Activated CD8-positive, alpha-beta T cell treated with anti-CD3 and anti-CD28 coated beads, Interleukin-2, amount 10 ng/mL, durations not matched to agents 7 days and 5 days (primary cell): ENCODE measurements around the gene MANBA. TPM values are rescaled to one million over a fixed set of nuclear protein-coding genes. Genes with fewer than 3 reads are reported as not detected.
"Not testable (repeated sequence)": the region's sequence is repeated elsewhere in the genome, so short reads cannot be mapped to it uniquely, and the experiment has no call there.

Experiments
- ATAC-seq: fragments of 150-1000 bp; cut with Tn5 transposase; one replicate; pipeline ENCODE4 v1.10.0; 2021; ENCODE audit warnings: moderate library complexity
- CTCF ChIA-PET: fragments of 350-600 bp; sonication (Branson Sonifier 250); formaldehyde crosslinking; loops from one replicate; lab custom pipeline; 2021; ENCODE audit warnings: antibody characterized with exemption; lab: Charles Lee
- POLR2A ChIA-PET: fragments of 350-600 bp; sonication (Branson Sonifier 250); formaldehyde crosslinking; loops from one replicate; lab custom pipeline; 2021; ENCODE audit warnings: antibody characterized with exemption; lab: Charles Lee
- DNase-seq: peaks from one replicate; pipeline ENCODE4 v3.0.0-alpha.2; 2020
- H3K27ac Mint-ChIP-seq: one replicate; pipeline ENCODE4 v1.8.0; 2021; ENCODE audit warnings: mild to moderate bottlenecking, mixed read lengths
- H3K27me3 Mint-ChIP-seq: one replicate; pipeline ENCODE4 v1.8.0; 2021; ENCODE audit warnings: low read depth, mixed read lengths
- H3K36me3 Mint-ChIP-seq: one replicate; pipeline ENCODE4 v1.8.0; 2021; ENCODE audit warnings: low read depth, mixed read lengths
- H3K4me1 Mint-ChIP-seq: one replicate; pipeline ENCODE4 v1.8.0; 2021; ENCODE audit warnings: low read depth, mixed read lengths
- H3K4me3 Mint-ChIP-seq: one replicate; pipeline ENCODE4 v1.8.0; 2021; ENCODE audit warnings: mild to moderate bottlenecking, mixed read lengths
- H3K9me3 Mint-ChIP-seq: one replicate; pipeline ENCODE4 v1.8.0; 2022; ENCODE audit warnings: mixed read lengths; ENCODE audit not compliant: insufficient read depth
- total RNA-seq, 2 experiments: library from RNA; stranded (reverse); gene quantifications; one replicate each; pipeline ENCODE4 v1.2.3, GENCODE V29; 2021

Gene MANBA
- total RNA-seq, 2 experiments from 2014 or later = 15.1 to 16.6 TPM

DNA sequence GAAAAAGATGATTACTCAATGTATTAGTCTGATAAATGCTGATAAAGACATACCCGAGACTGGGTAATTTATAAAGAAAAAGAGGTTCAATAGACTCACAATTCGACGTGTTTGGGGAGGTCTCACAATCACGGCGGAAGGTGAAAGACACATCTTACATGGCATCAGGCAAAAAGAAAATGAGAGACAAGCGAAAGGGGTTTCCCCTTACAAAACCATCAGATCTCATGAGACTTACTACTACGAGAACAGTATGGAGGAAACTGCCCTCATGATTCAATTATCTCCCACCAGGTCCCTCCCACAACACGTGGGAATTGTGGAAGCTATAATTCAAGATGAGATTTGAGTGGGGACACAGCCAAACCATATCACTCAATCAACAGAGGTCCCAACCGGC lies 141.7 kb downstream of the MANBA start:
- DNase-seq, H3K9me3 Mint-ChIP-seq, H3K27me3 Mint-ChIP-seq, H3K27ac Mint-ChIP-seq, ATAC-seq, POLR2A ChIA-PET: not testable (repeated sequence)
- Mint-ChIP-seq H3K36me3 (peaks cover 42% of the 10 kb centered on the region), H3K4me1 (peaks cover 67% of the 10 kb centered on the region), H3K4me3 (peak overlapping the region; percentile 5)
- CTCF ChIA-PET = interaction anchor here (1.4 to 2.6 kb wide), 2 partner anchors 12 to 170 kb away, joined by 3 to 22 read pairs; no protein-coding TSS in a partner anchor

DNA sequence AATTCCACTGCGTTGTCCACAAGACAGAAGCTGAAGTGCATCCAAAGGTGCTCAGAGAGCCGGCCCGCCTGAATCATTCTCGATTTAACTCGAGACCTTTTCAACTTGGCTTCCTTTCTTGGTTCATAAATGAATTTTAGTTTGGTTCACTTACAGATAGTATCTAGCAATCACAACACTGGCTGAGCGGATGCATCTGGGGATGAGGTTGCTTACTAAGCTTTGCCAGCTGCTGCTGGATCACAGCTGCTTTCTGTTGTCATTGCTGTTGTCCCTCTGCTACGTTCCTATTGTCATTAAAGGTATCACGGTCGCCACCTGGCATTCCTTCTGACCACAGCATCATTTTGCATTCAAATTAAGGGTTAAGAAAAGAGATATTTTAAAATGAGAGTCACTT lies 144.1 kb downstream of the MANBA start:
- ATAC-seq (no peak), DNase-seq (no peak)
- peaks cover 65% of the 10 kb centered on the region for H3K36me3 Mint-ChIP-seq
- peak overlapping the region; percentile 60 for H3K27ac Mint-ChIP-seq
- CTCF ChIA-PET = interaction anchor here (0.8 to 1.2 kb wide), 2 partner anchors 8 to 38 kb away, joined by 3 read pairs; no protein-coding TSS in a partner anchor
- POLR2A ChIA-PET = interaction anchor here (0.7 kb wide), 1 partner anchor 211 kb away, joined by 3 read pairs; no protein-coding TSS in a partner anchor
- no peaks in the 10 kb centered on the region for H3K27me3 Mint-ChIP-seq
- H3K4me1 Mint-ChIP-seq = peaks cover 80% of the 10 kb centered on the region
- no peak overlapping the region for H3K4me3 Mint-ChIP-seq
- H3K9me3 Mint-ChIP-seq = no peaks in the 10 kb centered on the region

DNA sequence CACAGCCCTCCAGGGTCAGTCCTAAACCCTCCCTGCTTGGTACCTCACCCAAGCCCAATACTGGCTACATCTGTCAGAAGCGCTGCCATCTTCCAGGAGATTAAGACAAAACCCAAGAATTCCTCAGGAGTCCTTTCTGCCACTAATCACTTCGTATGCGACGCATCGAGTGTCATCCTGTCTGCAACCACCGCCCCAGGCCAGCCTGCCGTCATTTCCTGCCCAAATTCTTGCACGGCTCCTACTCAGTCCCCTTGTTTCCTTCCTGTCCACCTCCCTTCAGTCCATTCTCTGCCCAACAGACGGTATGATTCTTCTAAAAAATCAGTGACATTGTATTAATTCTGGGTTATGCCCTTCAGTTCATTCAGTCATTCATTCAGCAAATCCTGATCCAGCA lies 146.0 kb downstream of the MANBA start:
- ChIA-PET POLR2A (no interaction called here), CTCF (interaction anchor here (1.0 to 1.6 kb wide), 2 partner anchors 9 to 213 kb away, joined by 3 to 4 read pairs; partner anchors contain the start of gene UBE2D3)
- Mint-ChIP-seq H3K27me3 (no peaks in the 10 kb centered on the region), H3K36me3 (peaks cover 83% of the 10 kb centered on the region), H3K4me1 (peaks cover 84% of the 10 kb centered on the region), H3K9me3 (no peaks in the 10 kb centered on the region), H3K27ac (peak overlapping the region; percentile 94), H3K4me3 (peak overlapping the region; percentile 85)
- ATAC-seq (peak; percentile 42), DNase-seq (peak; percentile 78)

DNA sequence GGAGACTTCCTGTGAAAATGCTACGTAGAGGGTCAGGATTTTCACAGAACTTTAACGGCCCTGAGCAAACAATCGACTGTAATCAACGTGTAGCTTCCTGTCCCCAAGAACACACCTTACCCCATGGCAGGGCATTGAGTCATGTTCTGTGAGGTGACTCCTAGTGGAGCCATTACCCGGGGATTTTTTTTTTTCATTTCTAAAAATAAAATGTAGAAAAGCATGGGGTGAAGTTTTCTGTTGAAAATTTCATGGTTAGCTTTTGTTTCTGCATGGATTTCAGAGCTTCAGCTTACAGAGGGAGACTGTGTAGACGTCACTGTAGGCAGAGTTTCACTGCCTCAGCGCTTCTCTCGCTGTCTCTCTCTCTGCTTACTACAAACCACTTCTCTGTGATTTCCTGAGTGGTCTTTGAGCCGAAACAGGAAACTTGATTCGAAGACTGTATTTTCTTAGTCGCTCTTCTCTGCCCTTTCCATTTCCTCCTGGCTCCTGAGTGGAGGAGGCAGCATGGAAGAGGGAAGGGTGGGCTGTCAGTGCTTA lies 147.9 kb downstream of the MANBA start:
- peaks cover 87% of the 10 kb centered on the region for H3K4me1 Mint-ChIP-seq
- H3K27me3 Mint-ChIP-seq = no peaks in the 10 kb centered on the region
- CTCF ChIA-PET = interaction anchor here (0.6 to 2.6 kb wide), 18 partner anchors 10 to 487 kb away, joined by 3 to 15 read pairs (median 5); partner anchors contain the start of genes BDH2 and NFKB1
- H3K27ac Mint-ChIP-seq = peak overlapping the region; percentile 94
- ATAC-seq (peak; percentile 82), DNase-seq (peak; percentile 74)
- H3K9me3 Mint-ChIP-seq = no peaks in the 10 kb centered on the region
- POLR2A ChIA-PET = interaction anchor here (0.6 to 2.1 kb wide), 11 partner anchors 13 to 525 kb away, joined by 3 to 13 read pairs (median 4); partner anchors contain the start of genes NFKB1 and SLC39A8
- peak overlapping the region; percentile 85 for H3K4me3 Mint-ChIP-seq
- H3K36me3 Mint-ChIP-seq = peaks cover 92% of the 10 kb centered on the region

DNA sequence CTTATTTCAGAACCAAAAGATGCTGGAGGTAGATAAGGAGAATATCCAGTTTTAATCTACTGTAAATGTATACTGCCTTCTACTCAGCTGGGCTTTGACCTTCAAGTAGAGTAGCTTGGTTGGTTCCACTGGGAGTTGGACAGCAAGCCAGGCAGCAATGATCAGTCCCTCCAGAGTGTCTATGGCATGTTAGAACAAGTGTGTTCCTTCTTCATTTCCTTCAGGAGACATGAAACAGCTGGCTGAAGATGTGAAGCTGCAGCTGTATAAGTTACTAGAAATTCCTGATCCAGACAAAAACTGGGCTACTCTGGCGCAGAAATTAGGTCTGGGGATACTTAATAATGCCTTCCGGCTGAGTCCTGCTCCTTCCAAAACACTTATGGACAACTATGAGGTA lies 148.6 kb downstream of the MANBA start:
- ChIA-PET CTCF (interaction anchor here (0.9 to 5.7 kb wide), 15 partner anchors 9 to 397 kb away, joined by 3 to 39 read pairs (median 6); partner anchors contain the start of gene NFKB1), POLR2A (interaction anchor here (0.6 to 2.1 kb wide), 8 partner anchors 13 to 526 kb away, joined by 3 to 13 read pairs (median 5); partner anchors contain the start of gene NFKB1)
- Mint-ChIP-seq H3K27me3 (no peaks in the 10 kb centered on the region), H3K9me3 (no peaks in the 10 kb centered on the region), H3K4me1 (peaks cover 92% of the 10 kb centered on the region), H3K27ac (peak overlapping the region; percentile 94), H3K36me3 (peaks cover 95% of the 10 kb centered on the region), H3K4me3 (peak overlapping the region; percentile 85)
- ATAC-seq (no peak), DNase-seq (no peak)

DNA sequence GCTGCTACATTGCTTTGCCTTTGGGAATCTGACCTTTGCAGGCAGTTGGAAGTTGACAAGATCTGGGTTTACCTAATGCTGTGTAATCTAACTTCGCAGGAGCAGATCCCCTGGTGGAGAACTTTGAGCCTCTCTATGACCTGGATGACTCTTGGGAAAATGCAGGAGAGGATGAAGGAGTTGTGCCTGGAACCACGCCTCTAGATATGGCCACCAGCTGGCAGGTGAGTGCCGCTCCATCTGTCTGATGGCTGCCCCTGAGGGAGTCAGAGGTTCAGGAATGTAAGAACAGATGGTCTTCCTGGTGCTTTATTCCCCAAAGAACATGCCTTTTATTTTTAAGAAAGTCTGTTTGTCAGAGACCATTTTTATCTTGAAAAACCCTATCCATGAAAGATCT lies 150.3 kb downstream of the MANBA start:
- no peak for ATAC-seq
- ChIA-PET POLR2A (interaction anchor here (1.4 kb wide), 1 partner anchor 110 kb away, joined by 4 read pairs; the partner anchor contains the start of gene NFKB1), CTCF (interaction anchor here (1.0 to 5.7 kb wide), 10 partner anchors 10 to 162 kb away, joined by 3 to 39 read pairs (median 6); no protein-coding TSS in a partner anchor)
- Mint-ChIP-seq H3K27me3 (no peaks in the 10 kb centered on the region), H3K4me3 (peak overlapping the region; percentile 16), H3K9me3 (no peaks in the 10 kb centered on the region), H3K36me3 (peaks cover 94% of the 10 kb centered on the region), H3K27ac (peak overlapping the region; percentile 73), H3K4me1 (peaks cover 91% of the 10 kb centered on the region)
- no peak for DNase-seq

DNA sequence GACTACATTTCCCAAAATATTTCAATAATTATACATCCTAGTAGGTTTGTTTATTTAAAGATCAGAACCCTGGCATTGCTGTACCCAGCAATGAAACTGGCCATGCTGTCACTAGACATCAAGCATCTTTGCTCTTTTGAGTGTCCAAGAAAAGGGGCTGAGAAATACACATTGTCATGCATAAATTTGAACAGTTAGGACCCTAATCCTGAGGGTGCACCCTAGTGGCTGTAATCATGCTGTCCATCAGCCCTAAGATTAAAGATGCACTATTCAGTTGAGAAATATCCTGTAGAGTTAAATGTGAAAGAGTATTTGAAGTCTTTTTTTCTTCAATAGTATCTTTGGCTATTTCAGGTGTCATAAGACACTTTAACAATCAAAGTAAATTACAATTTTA lies 150.8 kb downstream of the MANBA start:
- Mint-ChIP-seq H3K27me3 (no peaks in the 10 kb centered on the region), H3K9me3 (peaks cover 3% of the 10 kb centered on the region), H3K36me3 (peaks cover 94% of the 10 kb centered on the region), H3K27ac (peak overlapping the region; percentile 63), H3K4me1 (peaks cover 92% of the 10 kb centered on the region), H3K4me3 (peak overlapping the region; percentile 13)
- ChIA-PET POLR2A (no interaction called here), CTCF (interaction anchor here (0.9 to 5.7 kb wide), 11 partner anchors 11 to 156 kb away, joined by 3 to 39 read pairs (median 4); no protein-coding TSS in a partner anchor)
- no peak for DNase-seq
- no peak for ATAC-seq

DNA sequence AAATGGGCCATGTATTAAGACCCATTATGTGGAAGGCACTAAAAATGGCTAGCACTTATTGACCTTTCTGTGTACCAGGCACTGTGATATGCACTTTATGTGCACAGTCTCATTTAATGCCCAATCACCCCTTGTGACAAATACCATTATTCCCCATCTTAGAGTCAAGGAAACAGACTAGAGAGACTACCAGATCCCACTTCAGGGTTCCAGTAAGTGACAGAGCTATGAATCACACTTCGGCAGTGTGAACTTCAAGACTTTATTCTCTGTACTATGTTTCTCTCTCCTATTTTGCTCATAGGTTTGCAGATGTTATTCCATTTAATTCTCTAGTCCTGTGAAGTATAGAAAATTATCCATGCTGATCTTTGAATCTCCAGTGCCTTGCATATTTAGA lies 152.6 kb downstream of the MANBA start:
- POLR2A ChIA-PET = no interaction called here
- Mint-ChIP-seq H3K9me3 (peaks cover 9% of the 10 kb centered on the region), H3K36me3 (peaks cover 94% of the 10 kb centered on the region), H3K27ac (peak overlapping the region; percentile 13), H3K27me3 (no peaks in the 10 kb centered on the region), H3K4me3 (no peak overlapping the region), H3K4me1 (peaks cover 89% of the 10 kb centered on the region)
- DNase-seq (no peak), ATAC-seq (no peak)
- CTCF ChIA-PET = interaction anchor here (5.7 kb wide), 1 partner anchor 10 kb away, joined by 39 read pairs; no protein-coding TSS in a partner anchor

DNA sequence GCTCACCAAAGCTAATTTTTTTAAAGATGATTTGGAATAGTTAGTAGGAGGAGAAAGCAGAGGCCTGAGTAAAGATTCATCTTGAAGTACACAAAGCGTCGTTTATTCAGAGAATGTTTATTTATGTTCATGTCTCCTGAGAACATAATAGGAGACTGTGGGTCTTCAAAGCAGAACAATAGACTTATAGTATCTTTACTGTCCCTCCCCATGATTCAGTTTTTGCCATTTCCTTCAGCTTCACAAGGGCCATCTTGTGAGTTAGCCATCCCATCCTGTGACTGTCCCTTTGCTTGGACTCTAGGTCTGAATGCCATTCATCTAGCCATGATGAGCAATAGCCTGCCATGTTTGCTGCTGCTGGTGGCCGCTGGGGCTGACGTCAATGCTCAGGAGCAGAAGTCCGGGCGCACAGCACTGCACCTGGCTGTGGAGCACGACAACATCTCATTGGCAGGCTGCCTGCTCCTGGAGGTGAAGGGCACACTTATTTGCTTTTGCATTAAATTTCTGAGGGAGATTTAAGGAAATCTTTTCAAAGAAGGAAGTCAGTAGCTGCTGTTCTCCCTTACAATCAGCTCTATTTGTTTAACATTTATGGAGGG lies 153.8 kb downstream of the MANBA start:
- ATAC-seq = no peak
- no peaks in the 10 kb centered on the region for H3K27me3 Mint-ChIP-seq
- CTCF ChIA-PET = interaction anchor here (1.4 to 5.7 kb wide), 3 partner anchors 9 to 158 kb away, joined by 3 to 39 read pairs (median 5); no protein-coding TSS in a partner anchor
- no peak overlapping the region for H3K4me3 Mint-ChIP-seq
- peak overlapping the region; percentile 61 for H3K27ac Mint-ChIP-seq
- POLR2A ChIA-PET = interaction anchor here (0.9 to 1.2 kb wide), 2 partner anchors 14 to 20 kb away, joined by 3 to 4 read pairs; no protein-coding TSS in a partner anchor
- H3K9me3 Mint-ChIP-seq = peaks cover 12% of the 10 kb centered on the region
- peaks cover 81% of the 10 kb centered on the region for H3K4me1 Mint-ChIP-seq
- H3K36me3 Mint-ChIP-seq = peaks cover 89% of the 10 kb centered on the region
- no peak for DNase-seq

DNA sequence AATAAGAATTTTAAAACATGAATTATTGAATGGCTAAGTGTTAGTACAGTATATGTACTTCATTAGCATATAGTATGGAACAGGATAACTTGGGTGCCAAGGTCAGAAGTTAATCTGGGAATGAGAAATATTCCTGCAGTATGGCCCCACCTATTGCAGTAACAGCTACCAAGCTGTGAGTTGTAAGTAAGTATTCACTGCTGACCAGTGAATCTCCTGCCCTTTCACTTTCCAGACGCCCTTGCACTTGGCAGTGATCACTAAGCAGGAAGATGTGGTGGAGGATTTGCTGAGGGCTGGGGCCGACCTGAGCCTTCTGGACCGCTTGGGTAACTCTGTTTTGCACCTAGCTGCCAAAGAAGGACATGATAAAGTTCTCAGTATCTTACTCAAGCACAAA lies 154.5 kb downstream of the MANBA start:
- Mint-ChIP-seq H3K9me3 (peaks cover 12% of the 10 kb centered on the region), H3K36me3 (peaks cover 89% of the 10 kb centered on the region), H3K27me3 (no peaks in the 10 kb centered on the region), H3K27ac (peak overlapping the region; percentile 25), H3K4me3 (no peak overlapping the region), H3K4me1 (peaks cover 81% of the 10 kb centered on the region)
- ChIA-PET CTCF (interaction anchor here (1.0 to 2.0 kb wide), 5 partner anchors 14 to 157 kb away, joined by 3 to 5 read pairs (median 3); no protein-coding TSS in a partner anchor), POLR2A (interaction anchor here (0.9 to 1.2 kb wide), 2 partner anchors 14 to 20 kb away, joined by 3 to 4 read pairs; no protein-coding TSS in a partner anchor)
- no peak for DNase-seq
- ATAC-seq = no peak

DNA sequence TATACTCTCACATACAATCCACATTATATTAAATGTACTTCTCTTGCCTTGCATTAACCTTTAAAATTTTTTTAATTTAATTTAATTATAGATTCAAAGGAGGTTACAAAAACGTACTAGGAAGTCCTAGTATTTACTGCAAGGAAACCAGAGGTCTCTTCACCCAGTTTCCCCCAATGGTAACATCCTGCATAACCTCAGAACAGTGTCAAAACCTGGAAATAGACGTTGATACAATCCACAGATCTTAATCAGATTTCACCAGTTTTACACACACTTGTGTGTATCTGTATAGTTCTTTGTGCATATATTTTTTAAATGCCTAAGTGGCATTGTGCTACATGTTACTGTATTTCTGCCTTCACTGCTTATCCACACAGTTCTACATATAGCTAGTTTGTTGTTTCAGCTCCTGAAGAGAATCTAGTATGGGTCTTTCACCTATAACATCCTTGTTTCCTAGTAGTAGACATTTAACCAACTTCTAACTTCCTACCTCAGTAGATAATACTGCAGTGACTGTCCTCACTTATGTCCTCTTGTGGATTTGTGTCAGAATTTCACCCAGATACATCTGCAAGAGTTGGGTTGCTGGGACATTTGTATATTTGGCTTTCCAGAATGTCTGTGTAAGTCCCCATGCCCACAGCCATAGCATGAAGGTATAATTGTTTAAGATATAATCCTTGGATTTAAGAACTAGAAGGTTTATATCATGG lies 156.4 kb downstream of the MANBA start:
- CTCF ChIA-PET = interaction anchor here (0.6 to 1.8 kb wide), 3 partner anchors 16 to 77 kb away, joined by 5 read pairs; no protein-coding TSS in a partner anchor

More for the DNA sequence above, 156.4 kb downstream of the MANBA start:
- peak; percentile 52 for ATAC-seq
- Mint-ChIP-seq H3K4me1 (peaks cover 80% of the 10 kb centered on the region), H3K4me3 (no peak overlapping the region), H3K9me3 (peaks cover 12% of the 10 kb centered on the region), H3K27me3 (no peaks in the 10 kb centered on the region), H3K36me3 (peaks cover 88% of the 10 kb centered on the region), H3K27ac (peak overlapping the region; percentile 72)
- POLR2A ChIA-PET = interaction anchor here (1.0 kb wide), 1 partner anchor 102 kb away, joined by 4 read pairs; no protein-coding TSS in a partner anchor
- no peak for DNase-seq
